ENCODE data around the gene PDE4A.
A peak's percentile ranks its signal among the peaks of the same experiment; 100 is the strongest.
"Not testable (repeated sequence)": the region's sequence is repeated elsewhere in the genome, so short reads cannot be mapped to it uniquely, and the experiment has no call there.

The PDE4A gene

GRCh38 chr19:10424011-10424637, 3.8 kb downstream of the PDE4A start:
- DNase-seq (ENCODE audit: low spot score): peak; percentile 59

DNA sequence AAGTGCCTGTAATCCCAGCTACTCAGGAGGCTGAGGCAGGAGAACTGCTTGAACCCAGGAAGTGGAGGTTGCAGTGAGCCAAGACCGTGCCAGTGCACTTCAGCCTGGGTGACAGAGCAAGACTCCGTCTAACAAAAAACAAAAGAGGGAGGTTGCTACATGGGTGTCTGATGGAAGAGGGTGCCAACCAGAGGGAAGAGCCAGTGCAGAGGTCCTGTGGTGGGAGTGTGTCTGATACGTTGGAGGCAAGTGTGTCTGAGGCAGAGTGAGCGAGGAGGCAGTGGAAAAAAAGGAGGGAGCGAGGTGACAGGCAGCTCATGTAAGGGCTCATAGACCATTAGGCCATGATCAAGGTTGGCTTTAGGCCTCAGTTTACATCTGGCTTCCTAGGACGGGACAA, 6.8 kb downstream of the PDE4A start:
- DNase-seq (ENCODE audit: low spot score): no peak

GRCh38 chr19:10428996-10429381, 8.7 kb downstream of the PDE4A start:
- DNase-seq (ENCODE audit: low spot score): no peak

DNA sequence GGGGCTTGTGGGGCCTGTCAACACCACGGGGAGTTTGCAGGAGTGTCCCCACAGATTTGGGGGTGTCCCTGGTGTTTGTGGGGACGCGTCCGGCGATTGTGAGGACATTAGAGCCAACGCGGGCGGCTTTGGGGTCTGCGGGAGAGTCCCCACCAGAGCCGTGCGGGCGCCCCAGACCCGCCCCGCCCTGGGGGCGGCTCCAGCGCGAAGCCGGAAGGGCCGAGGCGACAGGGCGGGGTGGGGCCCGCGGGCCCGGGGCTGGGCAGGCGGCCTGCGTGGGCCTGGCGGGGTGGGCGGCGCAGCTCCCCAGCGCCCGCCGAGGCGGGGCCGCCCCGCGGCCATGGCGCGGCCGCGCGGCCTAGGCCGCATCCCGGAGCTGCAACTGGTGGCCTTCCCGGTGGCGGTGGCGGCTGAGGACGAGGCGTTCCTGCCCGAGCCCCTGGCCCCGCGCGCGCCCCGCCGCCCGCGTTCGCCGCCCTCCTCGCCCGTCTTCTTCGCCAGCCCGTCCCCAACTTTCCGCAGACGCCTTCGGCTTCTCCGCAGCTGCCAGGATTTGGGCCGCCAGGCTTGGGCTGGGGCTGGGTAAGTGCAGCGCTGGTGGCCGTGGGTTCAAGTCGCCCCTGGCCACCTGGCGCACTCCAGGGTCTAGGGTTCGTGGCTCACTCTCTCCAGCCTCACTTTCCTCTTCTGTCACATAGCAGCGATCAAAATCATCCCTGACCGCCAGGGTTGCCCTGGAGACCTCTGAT, 10.3 kb downstream of the PDE4A start:
- no peak for DNase-seq (ENCODE audit: low spot score)

GRCh38 chr19:10431254-10431942, 11.1 kb downstream of the PDE4A start:
- no peak for DNase-seq (ENCODE audit: low spot score)

GRCh38 chr19:10431943-10432735, 11.8 kb downstream of the PDE4A start:
- no peak for DNase-seq (ENCODE audit: low spot score)

DNA sequence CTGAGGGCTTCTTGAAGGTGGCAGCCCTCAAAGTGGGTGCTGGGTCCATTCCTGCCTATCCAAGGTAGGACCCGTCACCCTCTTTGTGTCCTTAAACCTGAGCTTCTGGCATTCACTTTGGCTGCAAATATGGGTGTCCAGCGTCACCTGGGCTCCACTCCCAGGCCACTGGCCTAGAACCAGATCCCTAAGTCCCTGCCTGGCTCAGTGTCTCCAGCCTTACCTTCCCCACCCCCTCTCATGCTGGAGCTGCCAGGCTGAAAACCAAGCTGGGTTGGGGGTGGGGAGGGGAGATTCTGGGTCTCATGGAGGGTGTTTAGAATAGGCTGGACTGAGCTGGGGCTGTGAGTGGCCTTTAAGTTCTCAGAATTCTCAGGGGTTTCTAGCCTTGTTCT, 12.4 kb downstream of the PDE4A start:
- no peak for DNase-seq (ENCODE audit: low spot score)

DNA sequence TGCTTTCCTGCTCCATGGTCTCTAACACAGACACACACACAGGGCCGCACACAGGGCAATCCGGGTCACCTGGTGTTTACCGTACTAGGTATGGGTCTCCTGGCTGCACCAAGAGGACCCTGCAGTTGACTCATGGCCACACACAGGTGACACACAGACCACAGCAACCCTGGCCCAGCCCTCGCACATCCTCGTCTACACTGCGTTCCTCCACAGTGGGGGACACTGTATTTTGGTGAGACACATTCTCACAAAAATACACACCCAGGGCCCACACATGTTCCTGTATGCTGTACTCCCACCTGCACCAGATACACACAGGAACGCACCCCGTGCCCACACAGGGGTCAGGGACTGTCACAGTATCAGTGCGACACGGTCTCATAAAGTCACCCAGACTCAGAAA, 12.8 kb downstream of the PDE4A start:
- DNase-seq (ENCODE audit: low spot score): no peak

GRCh38 chr19:10439588-10439987, 19.2 kb downstream of the PDE4A start:
- DNase-seq (ENCODE audit: low spot score): no peak

DNA sequence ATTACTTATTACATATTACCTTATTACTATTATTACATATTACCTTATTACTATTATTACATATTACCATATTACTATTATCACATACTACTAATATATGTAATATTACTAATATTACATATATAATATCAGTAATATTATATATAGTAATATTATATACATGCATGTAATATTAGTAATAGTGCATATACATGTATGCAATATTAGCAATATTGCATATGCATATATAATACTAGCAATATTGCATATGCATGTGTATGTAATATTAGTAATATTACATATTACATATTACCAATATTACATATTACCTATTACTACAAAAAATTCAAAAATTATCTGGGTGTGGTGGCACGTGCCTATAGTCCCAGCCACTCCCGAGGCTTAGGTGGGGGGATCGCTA, 22.4 kb downstream of the PDE4A start:
- DNase-seq (ENCODE audit: low spot score): no peak

GRCh38 chr19:10449037-10449436, 28.7 kb downstream of the PDE4A start:
- no peak for DNase-seq (ENCODE audit: low spot score)

GRCh38 chr19:10450191-10450852, 30.0 kb downstream of the PDE4A start:
- DNase-seq (ENCODE audit: low spot score): no peak

DNA sequence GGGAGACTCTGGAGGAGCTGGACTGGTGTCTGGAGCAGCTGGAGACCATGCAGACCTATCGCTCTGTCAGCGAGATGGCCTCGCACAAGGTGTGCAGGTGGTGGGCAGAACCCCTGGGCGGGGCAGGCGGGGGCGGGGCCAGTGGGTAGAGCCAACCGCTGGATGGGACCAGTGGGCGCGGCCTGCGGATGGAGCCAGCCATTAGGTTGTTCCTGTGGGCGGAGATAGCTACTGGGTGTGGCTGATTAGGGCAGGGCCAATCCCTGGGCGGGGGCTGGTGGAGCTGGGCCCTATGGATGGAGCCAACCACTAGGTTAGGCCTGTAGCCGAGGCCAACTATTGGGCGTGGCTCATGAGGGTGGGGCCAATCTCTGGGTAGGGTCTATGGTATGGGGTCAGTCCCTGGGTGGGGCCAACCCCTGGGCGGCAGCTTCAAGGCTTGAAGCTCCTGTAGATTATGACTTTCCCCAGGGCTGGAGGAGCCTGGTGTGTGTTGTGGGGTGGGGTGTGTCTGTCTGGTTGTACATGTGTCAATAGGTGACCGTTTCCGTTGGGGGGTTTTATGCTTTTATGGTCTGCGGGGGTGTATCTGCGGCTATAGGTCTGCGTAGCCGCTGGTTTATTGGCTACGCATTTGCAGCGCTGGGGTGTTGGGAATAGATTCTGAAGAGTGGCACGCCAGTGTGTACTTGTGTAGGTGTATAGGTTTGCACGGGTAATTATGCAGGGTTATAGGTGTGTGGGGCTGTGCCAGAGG, 30.7 kb downstream of the PDE4A start:
- DNase-seq (ENCODE audit: low spot score): peak; percentile 61

GRCh38 chr19:10452726-10453618, 32.6 kb downstream of the PDE4A start:
- DNase-seq (ENCODE audit: low spot score): no peak

GRCh38 chr19:10453852-10454251, 33.5 kb downstream of the PDE4A start:
- no peak for DNase-seq (ENCODE audit: low spot score)

DNA sequence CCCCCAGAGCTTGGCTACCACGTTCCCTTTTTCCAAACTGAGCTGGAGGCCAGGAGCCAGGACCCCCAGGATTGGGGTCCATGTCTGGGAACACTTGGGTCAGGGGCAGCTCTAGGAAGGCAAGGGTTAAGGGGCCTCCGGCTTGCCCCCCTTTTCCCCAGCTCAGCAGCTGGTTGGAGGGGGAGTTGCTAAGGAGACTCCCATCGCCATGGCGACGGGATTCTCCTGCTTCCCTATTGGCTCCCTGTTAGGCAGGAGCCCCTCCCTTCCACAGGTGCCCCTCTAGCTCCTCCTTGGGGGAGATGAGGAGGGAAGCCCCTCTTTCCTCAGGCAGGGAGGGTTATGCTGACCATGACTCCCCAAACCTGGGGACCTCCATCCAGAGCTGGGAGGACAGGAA, 33.9 kb downstream of the PDE4A start:
- no peak for DNase-seq (ENCODE audit: low spot score)

GRCh38 chr19:10458733-10459132, 38.4 kb downstream of the PDE4A start:
- not testable (repeated sequence) for DNase-seq (ENCODE audit: low spot score)

GRCh38 chr19:10460714-10461046, 40.3 kb downstream of the PDE4A start:
- no peak for DNase-seq (ENCODE audit: low spot score)

GRCh38 chr19:10461047-10461949, 41.0 kb downstream of the PDE4A start:
- DNase-seq (ENCODE audit: low spot score): peak; percentile 74
